H1 (cell line): ENCODE results near the gene MCM3. TPM values are rescaled to one million over a fixed set of nuclear protein-coding genes. Genes with fewer than 3 reads are reported as not detected.

Source experiments
- CTCF ChIA-PET: fragments of 300-600 bp; sonication (Branson Sonifier 250); formaldehyde crosslinking; loops from one replicate; lab custom pipeline; 2021; ENCODE audit not compliant: partially characterized antibody; lab: Charles Lee
- POLR2A ChIA-PET: fragments of 300-600 bp; sonication (Branson Sonifier 250); formaldehyde crosslinking; loops from one replicate; lab custom pipeline; 2021; ENCODE audit warnings: inconsistent platforms; ENCODE audit not compliant: partially characterized antibody; lab: Charles Lee
- DNase-seq, 2 experiments: peaks; one replicate each; pipeline versions ENCODE4 v3.0.0 to v3.0.0-alpha.2; 2010 to 2022; ENCODE audit warnings: low spot score in 2 of 2, low read depth in 1 of 2, mixed read lengths in 1 of 2
- FAIRE-seq: peaks from 2 replicates; lab custom pipeline; 2011; peaks lifted over from hg19 to GRCh38; lab: Jason Lieb, UNC
- H2AFZ ChIP-seq: 2 replicates; pipeline ENCODE4 v1.8.1; 2012; ENCODE audit warnings: low read length, inconsistent platforms
- H2AK5ac ChIP-seq: 2 replicates; pipeline ENCODE4 v1.6.1; 2013; ENCODE audit warnings: low read depth, low read length
- H2BK120ac ChIP-seq: replicated peaks from 2 replicates; pipeline ENCODE3; 2013; ENCODE audit warnings: low read depth, low read length, inconsistent platforms
- H2BK12ac ChIP-seq: 2 replicates; pipeline ENCODE4 v1.6.1; 2013; ENCODE audit warnings: low read depth, low read length
- H2BK15ac ChIP-seq: 2 replicates; pipeline ENCODE4 v1.6.1; 2013; ENCODE audit warnings: low read length
- H2BK20ac ChIP-seq: 2 replicates; pipeline ENCODE4 v1.6.1; 2013; ENCODE audit warnings: low read length
- H2BK5ac ChIP-seq: 2 replicates; pipeline ENCODE4 v1.6.1; 2013; ENCODE audit warnings: low read depth, low read length
- H3K14ac ChIP-seq: 2 replicates; pipeline ENCODE4 v1.6.1; 2013; ENCODE audit warnings: inconsistent platforms; ENCODE audit not compliant: insufficient read length
- H3K18ac ChIP-seq: 2 replicates; pipeline ENCODE4 v1.6.1; 2013; ENCODE audit warnings: low read length; ENCODE audit errors: extremely low read depth
- H3K23ac ChIP-seq: 2 replicates; pipeline ENCODE4 v1.6.1; 2013; ENCODE audit warnings: inconsistent platforms; ENCODE audit not compliant: insufficient read length
- H3K23me2 ChIP-seq: 2 replicates; pipeline ENCODE4 v1.6.1; 2013; ENCODE audit warnings: low read depth, low read length
- H3K27ac ChIP-seq: 2 replicates; pipeline ENCODE4 v1.6.1; 2011; ENCODE audit warnings: low read depth, low read length, inconsistent platforms
- H3K27me3 ChIP-seq, 4 experiments: replicated peaks in 1 of 4; 1 replicate in 1 of 4; 2 replicates in 3 of 4; pipeline versions ENCODE4 v1.6.1 to v1.8.1; 2011 to 2013; ENCODE audit warnings: low read length in 3 of 4, mild to moderate bottlenecking in 3 of 4, inconsistent platforms in 2 of 4, mixed read lengths in 2 of 4, moderate library complexity in 1 of 4; ENCODE audit not compliant: control insufficient read depth in 3 of 4, insufficient read depth in 3 of 4; ENCODE audit errors: extremely low read depth in 1 of 4
- H3K36me3 ChIP-seq, 4 experiments: 2 replicates each; pipeline versions ENCODE4 v1.6.1 to v1.8.1; 2011 to 2013; ENCODE audit warnings: mild to moderate bottlenecking in 4 of 4, low read length in 3 of 4, moderate library complexity in 2 of 4, control low read depth in 1 of 4, inconsistent platforms in 1 of 4; ENCODE audit not compliant: insufficient read depth in 4 of 4, control insufficient read depth in 2 of 4
- H3K4ac ChIP-seq: replicated peaks from 2 replicates; pipeline ENCODE3; 2013; ENCODE audit warnings: low read length, low read depth, mixed read lengths, inconsistent platforms; ENCODE audit not compliant: insufficient read length
- H3K4me1 ChIP-seq, 4 experiments: replicated peaks in 1 of 4; 1 replicate in 1 of 4; 2 replicates in 3 of 4; pipeline versions ENCODE4 v1.6.1 to v1.8.1; 2011 to 2013; ENCODE audit warnings: low read length in 3 of 4, inconsistent platforms in 2 of 4, mixed read lengths in 1 of 4; ENCODE audit not compliant: insufficient read depth in 4 of 4, control insufficient read depth in 3 of 4
- H3K4me2 ChIP-seq, 2 experiments: 2 replicates each; pipeline versions ENCODE4 v1.6.1 to v1.8.1; 2011 to 2013; ENCODE audit warnings: low read depth in 2 of 2, low read length in 2 of 2, control low read depth in 1 of 2, inconsistent platforms in 1 of 2, mild to moderate bottlenecking in 1 of 2; ENCODE audit not compliant: insufficient read depth in 1 of 2
- H3K4me3 ChIP-seq, 4 experiments: fragments of 200-600, 300-600 bp in 1 of 4; sonication (generic), shearing (Covaris generic), sonication (Bioruptor Twin) in 1 of 4; 2 replicates each; pipeline versions ENCODE4 v1.5.1 to v1.8.1; 2011 to 2016; ENCODE audit warnings: low read length in 4 of 4, low read depth in 3 of 4, control low read depth in 2 of 4, inconsistent platforms in 2 of 4, mild to moderate bottlenecking in 2 of 4, mixed read lengths in 1 of 4, moderate library complexity in 1 of 4; ENCODE audit not compliant: insufficient read depth in 2 of 4; ENCODE audit errors: extremely low read depth in 1 of 4
- H3K56ac ChIP-seq: replicated peaks from 2 replicates; pipeline ENCODE3; 2013; ENCODE audit warnings: low read depth, mild to moderate bottlenecking, mixed read lengths, low read length, inconsistent platforms; ENCODE audit not compliant: insufficient read length
- H3K79me1 ChIP-seq: 2 replicates; pipeline ENCODE4 v1.6.1; 2013; ENCODE audit warnings: low read depth, low read length, control low read depth
- H3K79me2 ChIP-seq, 2 experiments: 2 replicates each; pipeline versions ENCODE4 v1.6.1 to v1.8.1; 2012 to 2013; ENCODE audit warnings: low read length in 2 of 2, mild to moderate bottlenecking in 2 of 2, inconsistent platforms in 1 of 2; ENCODE audit not compliant: insufficient read depth in 2 of 2, control insufficient read depth in 1 of 2
- H3K9ac ChIP-seq, 4 experiments: replicated peaks in 1 of 4; 1 replicate in 1 of 4; 2 replicates in 3 of 4; pipeline versions ENCODE4 v1.6.1 to v1.8.1; 2011 to 2013; ENCODE audit warnings: low read depth in 3 of 4, low read length in 3 of 4, control low read depth in 2 of 4, mild to moderate bottlenecking in 2 of 4, moderate library complexity in 2 of 4, inconsistent platforms in 1 of 4; ENCODE audit errors: extremely low read depth in 1 of 4
- H3K9me3 ChIP-seq, 2 experiments: 2 replicates each; pipeline versions ENCODE4 v1.6.1 to v1.8.1; 2012 to 2013; ENCODE audit warnings: mild to moderate bottlenecking in 2 of 2, moderate library complexity in 2 of 2, control low read depth in 1 of 2, inconsistent platforms in 1 of 2, low read depth in 1 of 2, low read length in 1 of 2, mixed read lengths in 1 of 2; ENCODE audit not compliant: insufficient read depth in 2 of 2
- H4K20me1 ChIP-seq, 2 experiments: replicated peaks in 1 of 2; 2 replicates each; pipeline versions ENCODE3 to v1.8.1; 2011 to 2013; ENCODE audit warnings: inconsistent platforms in 2 of 2, low read length in 2 of 2, mild to moderate bottlenecking in 1 of 2; ENCODE audit not compliant: insufficient read depth in 2 of 2, control insufficient read depth in 1 of 2
- H4K5ac ChIP-seq: 2 replicates; pipeline ENCODE4 v1.6.1; 2013; ENCODE audit warnings: low read length, low read depth, mixed read lengths, inconsistent platforms; ENCODE audit not compliant: insufficient read length
- H4K8ac ChIP-seq: 2 replicates; pipeline ENCODE4 v1.8.0; 2013; ENCODE audit warnings: mild to moderate bottlenecking, moderate library complexity, low read length, inconsistent platforms; ENCODE audit not compliant: insufficient read depth; ENCODE audit errors: extremely low read depth
- H4K91ac ChIP-seq: replicated peaks from 2 replicates; pipeline ENCODE3; 2013; ENCODE audit warnings: low read length, mixed read lengths, inconsistent platforms; ENCODE audit not compliant: insufficient read length
- ATF3 ChIP-seq: IDR thresholded peaks from 2 replicates; pipeline ENCODE4 v1.6.1; 2011; ENCODE audit warnings: low read depth, mild to moderate bottlenecking, low read length; ENCODE audit not compliant: insufficient read depth
- CBX5 ChIP-seq: fragments of 300-800, 300-1000 bp; sonication (generic); IDR thresholded peaks from 2 replicates; pipeline ENCODE4 v1.7.1; 2016; ENCODE audit warnings: antibody characterized with exemption, low read length, low read depth
- CEBPB ChIP-seq: IDR thresholded peaks from 2 replicates; pipeline ENCODE4 v1.6.1; 2012; ENCODE audit warnings: low read depth, low read length
- CHD2 ChIP-seq: IDR thresholded peaks from 2 replicates; pipeline ENCODE4 v1.6.1; 2012; ENCODE audit warnings: low read length, improper control_type of control experiment
- EP300 ChIP-seq, 2 experiments: IDR thresholded peaks; 1 replicate in 1 of 2; 2 replicates in 1 of 2; pipeline ENCODE4 v1.6.1; 2011 to 2012; ENCODE audit warnings: low read depth in 2 of 2, low read length in 2 of 2, mild to moderate bottlenecking in 2 of 2, borderline replicate concordance in 1 of 2, inconsistent platforms in 1 of 2, moderate library complexity in 1 of 2
- HDAC2 ChIP-seq, 2 experiments: fragments of 300-600 bp in 1 of 2; sonication (generic) in 1 of 2; IDR thresholded peaks; 2 replicates each; pipeline ENCODE4 v1.6.1; 2011 to 2012; ENCODE audit warnings: low read depth in 2 of 2, low read length in 2 of 2, mild to moderate bottlenecking in 2 of 2, moderate library complexity in 2 of 2, borderline replicate concordance in 1 of 2, inconsistent platforms in 1 of 2
- HDAC6 ChIP-seq: IDR thresholded peaks from one replicate; pipeline ENCODE4 v1.7.1; 2012; ENCODE audit warnings: low read depth, mild to moderate bottlenecking, inconsistent platforms, low read length, moderate library complexity
- JUN ChIP-seq: IDR thresholded peaks from 2 replicates; pipeline ENCODE4 v1.6.1; 2011; ENCODE audit warnings: low read depth, mild to moderate bottlenecking, improper control_type of control experiment, low read length
- MAFK ChIP-seq: IDR thresholded peaks from 2 replicates; pipeline ENCODE4 v1.6.1; 2012; ENCODE audit warnings: low read depth, mild to moderate bottlenecking, improper control_type of control experiment, low read length
- MAX ChIP-seq: IDR thresholded peaks from 2 replicates; pipeline ENCODE4 v1.6.1; 2012; ENCODE audit warnings: inconsistent platforms
- PHF8 ChIP-seq: fragments of 200-600 bp; sonication (generic); conservative IDR thresholded peaks from 2 replicates; pipeline ENCODE4 v1.7.1; 2012; ENCODE audit warnings: low read depth, mild to moderate bottlenecking, inconsistent platforms, low read length, moderate library complexity
- RBBP5 ChIP-seq: IDR thresholded peaks from 2 replicates; pipeline ENCODE4 v1.7.1; 2012; ENCODE audit warnings: low read depth, mild to moderate bottlenecking, inconsistent platforms, low read length, moderate library complexity, borderline replicate concordance
- SIRT6 ChIP-seq: IDR thresholded peaks from one replicate; pipeline ENCODE4 v1.7.1; 2012; ENCODE audit warnings: low read length, inconsistent platforms
- ZNF274 ChIP-seq: IDR thresholded peaks from 2 replicates; pipeline ENCODE4 v1.7.0; 2012; ENCODE audit warnings: low read length, borderline replicate concordance; ENCODE audit errors: extremely low read depth
- WGBS, 2 experiments: shearing (Covaris generic) in 1 of 2; methylation state at CpG; one replicate each; pipeline versions ENCODE4 v1.1.6 to v1.1.7; 2013 to 2015; ENCODE audit warnings: low lambda C conversion rate in 2 of 2, mixed read lengths in 2 of 2, inconsistent platforms in 1 of 2, low coverage in 1 of 2, missing lambda C conversion rate in 1 of 2; ENCODE audit not compliant: insufficient replicate concordance in 2 of 2, insufficient coverage in 1 of 2, insufficient read length in 1 of 2; ENCODE audit errors: extremely low coverage in 1 of 2, missing lambda C conversion rate in 1 of 2; 5-methylcytosine and 5-hydroxymethylcytosine counted together
- polyA plus RNA-seq, 7 experiments: library from polyadenylated mRNA; depleted of rRNA in 3 of 7; stranded (reverse) in 5 of 7; unstranded in 2 of 7; fragments of >200 nt in 5 of 7; fragments of 200-250 nt in 2 of 7; gene quantifications; 1 replicate in 5 of 7; 2 replicates in 1 of 7; 4 replicates in 1 of 7; pipeline versions ENCODE4 v1.2.1 to v1.2.3, GENCODE V29; 2011 to 2013; ENCODE audit warnings: missing spikeins in 2 of 7, mixed read lengths in 2 of 7
- total RNA-seq: library from RNA; stranded (reverse); fragmentation: NEBNext Ultra II Directional; extraction: Animal tissue kit (Norgen Biotek cat#: 25700); gene quantifications from 2 replicates; pipeline ENCODE4 v1.2.1, GENCODE V29; 2021

MCM3 gene
- total and polyA plus RNA-seq, 2 of the 8 experiments (the other 6 are each of a cell fraction or from before 2014, with no cell fraction given), result 275 to 293 TPM

GRCh38 chr6:52249078-52249477 lies 35.5 kb downstream of the MCM3 start:
- no peak for FAIRE-seq
- no peak overlapping the region for H3K27ac ChIP-seq
- H4K8ac ChIP-seq, result no peak overlapping the region
- no peak overlapping the region for H3K4me3 ChIP-seq
- H2BK12ac ChIP-seq, result no peak overlapping the region
- H4K5ac ChIP-seq, result no peak overlapping the region
- H3K79me1 ChIP-seq, result no peaks in the 10 kb centered on the region
- no peak overlapping the region for H3K4ac ChIP-seq
- H3K27me3 ChIP-seq, result no peaks in the 10 kb centered on the region
- no peaks in the 10 kb centered on the region for H3K36me3 ChIP-seq
- no peak overlapping the region for H3K4me2 ChIP-seq
- WGBS, 2 experiments, result 77% methylated on average over 2 of the region's 2 CpGs; no CpG with 5 or more reads in 1 of the 2 experiments
- no peak for DNase-seq
- H2BK5ac ChIP-seq, result no peak overlapping the region
- no peak overlapping the region for H3K18ac ChIP-seq
- H3K23ac ChIP-seq, result no peak overlapping the region
- H2BK120ac ChIP-seq, result no peak overlapping the region
- no peak overlapping the region for H3K9ac ChIP-seq
- no peak overlapping the region for H2BK20ac ChIP-seq
- no peaks in the 10 kb centered on the region for H4K20me1 ChIP-seq
- no peak overlapping the region for H4K91ac ChIP-seq
- no peaks in the 10 kb centered on the region for H3K9me3 ChIP-seq
- H2BK15ac ChIP-seq, result no peak overlapping the region
- H3K4me1 ChIP-seq, result no peaks in the 10 kb centered on the region
- no peak overlapping the region for H3K14ac ChIP-seq
- no peaks in the 10 kb centered on the region for H3K79me2 ChIP-seq
- H3K56ac ChIP-seq, result no peak overlapping the region
- no peak overlapping the region for H2AK5ac ChIP-seq
- ChIA-PET CTCF (interaction anchor here (0.7 to 2.6 kb wide), 3 partner anchors 10 to 86 kb away, joined by 4 to 11 read pairs (median 6); no protein-coding TSS in a partner anchor), POLR2A (interaction anchor here (1.2 kb wide), 1 partner anchor 20 kb away, joined by 3 read pairs; no protein-coding TSS in a partner anchor)
- no peaks in the 10 kb centered on the region for H3K23me2 ChIP-seq
- H2AFZ ChIP-seq, result no peak overlapping the region
- no peak for TF ChIP-seq PHF8
- TF ChIP-seq EP300 (IDR thresholded peaks at IDR 0.05; ENCODE audit: borderline replicate concordance in 1 of 2, low read depth in 2 of 2, low read length in 2 of 2), result no peak
- TF ChIP-seq JUN, result no peak
- TF ChIP-seq HDAC2 (IDR thresholded peaks at IDR 0.05; ENCODE audit: borderline replicate concordance in 1 of 2, low read depth in 2 of 2, low read length in 2 of 2), result no peak
- no peak for TF ChIP-seq CHD2
- TF ChIP-seq MAX, result no peak
- no peak for TF ChIP-seq ZNF274
- no peak for TF ChIP-seq ATF3
- TF ChIP-seq SIRT6, result no peak
- TF ChIP-seq HDAC6, result no peak
- no peak for TF ChIP-seq RBBP5
- no peak for TF ChIP-seq CEBPB
- TF ChIP-seq CBX5, result no peak
- TF ChIP-seq MAFK, result no peak
